GM19328 (cell line): Measurements from ENCODE around the gene MCCD1.
"Not testable (repeated sequence)": the region's sequence is repeated elsewhere in the genome, so short reads cannot be mapped to it uniquely, and the experiment has no call there.

Experiments
- ATAC-seq: cut with Tn5 transposase; IDR thresholded peaks from one replicate; pipeline ENCODE4 v1.9.1; 2021; ENCODE audit warnings: mild to moderate bottlenecking, moderate library complexity; ENCODE audit not compliant: unreplicated experiment

Gene MCCD1

GRCh38 chr6:31541658-31542521 lies 13.1 kb downstream of the MCCD1 start, which contains the start of gene DDX39B:
Gene DDX39B, minus strand, starts transcription at chr6:31542003. Its CDS starts 1,471 bp downstream, at chr6:31540532.
- ATAC-seq: peak; percentile 72

- no peak for ATAC-seq
Measured at GRCh38 chr6:31543639-31544038, 14.9 kb downstream of the MCCD1 start.

- no peak for ATAC-seq
Measured at GRCh38 chr6:31544676-31545075, 15.9 kb downstream of the MCCD1 start.

- no peak for ATAC-seq
Measured at GRCh38 chr6:31545291-31545690, 16.5 kb downstream of the MCCD1 start.

GRCh38 chr6:31546339-31546957 lies 17.7 kb downstream of the MCCD1 start, which contains the start of gene ATP6V1G2:
Gene ATP6V1G2, minus strand, starts transcription at chr6:31546608. Its CDS starts 49 bp downstream, at chr6:31546559.
- no peak for ATAC-seq

- peak; percentile 67 for ATAC-seq
Measured at GRCh38 chr6:31546958-31547726, 18.4 kb downstream of the MCCD1 start, which contains the start of gene NFKBIL1. Gene NFKBIL1, plus strand, starts transcription at chr6:31547608. Its CDS starts 87 bp downstream, at chr6:31547695.

GRCh38 chr6:31547727-31548543 lies 19.2 kb downstream of the MCCD1 start:
- no peak for ATAC-seq

GRCh38 chr6:31548544-31548873 lies 19.7 kb downstream of the MCCD1 start:
- no peak for ATAC-seq

GRCh38 chr6:31551371-31551770 lies 22.6 kb downstream of the MCCD1 start:
- not testable (repeated sequence) for ATAC-seq

GRCh38 chr6:31556307-31556706 lies 27.5 kb downstream of the MCCD1 start:
- no peak for ATAC-seq

GRCh38 chr6:31557443-31558317 lies 28.9 kb downstream of the MCCD1 start:
- ATAC-seq: no peak

GRCh38 chr6:31558318-31558625 lies 29.5 kb downstream of the MCCD1 start:
- no peak for ATAC-seq

- ATAC-seq: no peak
Measured at GRCh38 chr6:31558631-31559500, 30.1 kb downstream of the MCCD1 start.

GRCh38 chr6:31559606-31559957 lies 30.8 kb downstream of the MCCD1 start:
- no peak for ATAC-seq

- peak; percentile 69 for ATAC-seq
Measured at GRCh38 chr6:31559958-31560696, 31.4 kb downstream of the MCCD1 start.

- no peak for ATAC-seq
Measured at GRCh38 chr6:31560697-31561058, 31.9 kb downstream of the MCCD1 start.

- no peak for ATAC-seq
Measured at GRCh38 chr6:31567531-31568370, 39.0 kb downstream of the MCCD1 start.
